ENCODE results near the gene SNX11.

Gene SNX11

GRCh38 chr17:48100591-48101011 is 7.0 kb upstream of the SNX11 start:
- no peak for DNase-seq

GRCh38 chr17:48101012-48101720 is 6.4 kb upstream of the SNX11 start, which contains the start of gene CBX1:
Gene CBX1 (minus strand): TSS chr17:48101478. CDS start chr17:48077004, 24,474 bp downstream.
- peak; percentile 94 for DNase-seq

- DNase-seq = no peak
Observed at GRCh38 chr17:48102043-48102750, 5.4 kb upstream of the SNX11 start.

GRCh38 chr17:48102798-48103715 is 4.5 kb upstream of the SNX11 start:
- no peak for DNase-seq

GRCh38 chr17:48104440-48104839 is 3.1 kb upstream of the SNX11 start:
- DNase-seq = no peak

GRCh38 chr17:48106802-48107136 is 797 bp upstream of the SNX11 start:
- DNase-seq = no peak

GRCh38 chr17:48110761-48111160 is 3.2 kb downstream of the SNX11 start:
- DNase-seq = no peak

- DNase-seq = no peak
Observed at GRCh38 chr17:48111937-48112241, 4.3 kb downstream of the SNX11 start.

GRCh38 chr17:48113201-48113676 is 5.7 kb downstream of the SNX11 start:
- DNase-seq = no peak

GRCh38 chr17:48121923-48122664 is 14.5 kb downstream of the SNX11 start:
- no peak for DNase-seq

- no peak for DNase-seq
Observed at GRCh38 chr17:48122665-48123045, 15.1 kb downstream of the SNX11 start.

- DNase-seq = no peak
Observed at GRCh38 chr17:48123111-48123510, 15.5 kb downstream of the SNX11 start.

GRCh38 chr17:48123776-48124388 is 16.3 kb downstream of the SNX11 start:
- DNase-seq = no peak

- DNase-seq = no peak
Observed at GRCh38 chr17:48125829-48126531, 18.4 kb downstream of the SNX11 start.

GRCh38 chr17:48126532-48126850 is 18.9 kb downstream of the SNX11 start:
- DNase-seq = no peak

GRCh38 chr17:48127371-48128051 is 19.9 kb downstream of the SNX11 start:
- DNase-seq = no peak

- DNase-seq = no peak
Observed at GRCh38 chr17:48128400-48128799, 20.8 kb downstream of the SNX11 start.

- no peak for DNase-seq
Observed at GRCh38 chr17:48129981-48130380, 22.4 kb downstream of the SNX11 start.

GRCh38 chr17:48131216-48131824 is 23.8 kb downstream of the SNX11 start:
- peak; percentile 31 for DNase-seq

- no peak for DNase-seq
Observed at GRCh38 chr17:48132385-48132784, 24.8 kb downstream of the SNX11 start.
